Activated B cell treated with CpG ODN at 0.5 μM for 24 hours (primary cell): ENCODE data around the gene SLC25A29. TPM values are rescaled to one million over a fixed set of nuclear protein-coding genes. Genes with fewer than 3 reads are reported as not detected.

ENCODE experiments used
- ATAC-seq: fragments of 200-7000 bp; cut with Tn5 transposase; one replicate; pipeline ENCODE4 v1.10.0; 2021; ENCODE audit warnings: low read depth, mild to moderate bottlenecking, moderate library complexity
- CTCF ChIA-PET: fragments of 350-600 bp; sonication (Branson Sonifier 250); formaldehyde crosslinking; loops from one replicate; lab custom pipeline; 2021; ENCODE audit warnings: antibody characterized with exemption; lab: Charles Lee
- POLR2A ChIA-PET: fragments of 350-600 bp; sonication (Branson Sonifier 250); formaldehyde crosslinking; loops from one replicate; lab custom pipeline; 2021; ENCODE audit warnings: antibody characterized with exemption; lab: Charles Lee
- DNase-seq: peaks from one replicate; pipeline ENCODE4 v3.0.0; 2022
- H3K27ac Mint-ChIP-seq: one replicate; pipeline ENCODE4 v1.8.0; 2020; ENCODE audit warnings: mixed read lengths
- H3K27me3 Mint-ChIP-seq: one replicate; pipeline ENCODE4 v1.8.0; 2021; ENCODE audit warnings: mixed read lengths
- H3K36me3 Mint-ChIP-seq: one replicate; pipeline ENCODE4 v1.8.0; 2021; ENCODE audit warnings: low read depth, mixed read lengths
- H3K4me1 Mint-ChIP-seq: one replicate; pipeline ENCODE4 v1.8.0; 2021; ENCODE audit warnings: mixed read lengths
- H3K4me3 Mint-ChIP-seq: one replicate; pipeline ENCODE4 v1.8.0; 2020; ENCODE audit warnings: mild to moderate bottlenecking, mixed read lengths
- H3K9me3 Mint-ChIP-seq: one replicate; pipeline ENCODE4 v1.8.0; 2020; ENCODE audit warnings: mixed read lengths
- intact Hi-C: fragments of 100-400 bp; cut with micrococcal nuclease; formaldehyde crosslinking; loops from one replicate; pipeline ENCODE4 v1.15.1; 2024
- total RNA-seq: library from RNA; stranded (reverse); gene quantifications from 2 replicates; pipeline ENCODE4 v1.2.3, GENCODE V29; 2022
- TF ChIP-seq, protein P1 (sequence below): fragments of 200-600 bp; IDR thresholded peaks from one replicate; pipeline ENCODE4 v1.8.0; 2022; ENCODE audit warnings: antibody characterized with exemption, mild to moderate bottlenecking

Gene SLC25A29
- total RNA-seq, 1 donor from 2014 or later, result 28.8 TPM

DNA sequence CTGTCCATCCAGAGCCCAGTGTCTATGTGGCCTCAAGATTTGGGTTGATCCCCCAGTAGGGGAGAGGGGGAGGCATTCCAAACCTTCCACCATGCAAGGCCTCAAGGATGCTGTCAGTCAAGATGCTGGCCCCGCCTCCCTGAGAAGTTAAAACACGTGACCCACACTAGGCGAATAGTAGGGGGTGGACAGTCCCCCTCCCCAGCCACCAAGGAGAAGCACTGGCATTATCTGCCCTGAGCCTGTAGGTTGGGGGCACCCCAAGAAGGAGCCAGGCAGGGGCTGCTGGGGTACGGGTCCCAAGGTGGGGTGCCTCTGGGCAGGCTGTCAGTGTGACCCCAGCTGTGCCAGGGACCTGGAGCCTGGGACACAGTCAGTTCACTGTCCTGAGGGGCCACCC lies 2.3 kb downstream of the SLC25A29 start:
- Mint-ChIP-seq H3K27me3 (no peaks in the 10 kb centered on the region), H3K4me1 (peaks cover 23% of the 10 kb centered on the region), H3K27ac (no peak overlapping the region), H3K36me3 (no peaks in the 10 kb centered on the region), H3K9me3 (no peaks in the 10 kb centered on the region), H3K4me3 (no peak overlapping the region)
- TF ChIP-seq, protein P1, sequence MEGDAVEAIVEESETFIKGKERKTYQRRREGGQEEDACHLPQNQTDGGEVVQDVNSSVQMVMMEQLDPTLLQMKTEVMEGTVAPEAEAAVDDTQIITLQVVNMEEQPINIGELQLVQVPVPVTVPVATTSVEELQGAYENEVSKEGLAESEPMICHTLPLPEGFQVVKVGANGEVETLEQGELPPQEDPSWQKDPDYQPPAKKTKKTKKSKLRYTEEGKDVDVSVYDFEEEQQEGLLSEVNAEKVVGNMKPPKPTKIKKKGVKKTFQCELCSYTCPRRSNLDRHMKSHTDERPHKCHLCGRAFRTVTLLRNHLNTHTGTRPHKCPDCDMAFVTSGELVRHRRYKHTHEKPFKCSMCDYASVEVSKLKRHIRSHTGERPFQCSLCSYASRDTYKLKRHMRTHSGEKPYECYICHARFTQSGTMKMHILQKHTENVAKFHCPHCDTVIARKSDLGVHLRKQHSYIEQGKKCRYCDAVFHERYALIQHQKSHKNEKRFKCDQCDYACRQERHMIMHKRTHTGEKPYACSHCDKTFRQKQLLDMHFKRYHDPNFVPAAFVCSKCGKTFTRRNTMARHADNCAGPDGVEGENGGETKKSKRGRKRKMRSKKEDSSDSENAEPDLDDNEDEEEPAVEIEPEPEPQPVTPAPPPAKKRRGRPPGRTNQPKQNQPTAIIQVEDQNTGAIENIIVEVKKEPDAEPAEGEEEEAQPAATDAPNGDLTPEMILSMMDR, result no peak
- intact Hi-C loops, result loop anchor here (10.0 kb wide), 1 partner anchor 699 kb away; the partner anchor contains the start of gene CCDC85C
- CTCF ChIA-PET, result interaction anchor here (2.3 kb wide), 1 partner anchor 18 kb away, joined by 6 read pairs; no protein-coding TSS in a partner anchor
- POLR2A ChIA-PET, result interaction anchor here (1.4 to 1.7 kb wide), 2 partner anchors 9 to 18 kb away, joined by 3 to 4 read pairs; no protein-coding TSS in a partner anchor
- ATAC-seq, result no peak
- no peak for DNase-seq

DNA sequence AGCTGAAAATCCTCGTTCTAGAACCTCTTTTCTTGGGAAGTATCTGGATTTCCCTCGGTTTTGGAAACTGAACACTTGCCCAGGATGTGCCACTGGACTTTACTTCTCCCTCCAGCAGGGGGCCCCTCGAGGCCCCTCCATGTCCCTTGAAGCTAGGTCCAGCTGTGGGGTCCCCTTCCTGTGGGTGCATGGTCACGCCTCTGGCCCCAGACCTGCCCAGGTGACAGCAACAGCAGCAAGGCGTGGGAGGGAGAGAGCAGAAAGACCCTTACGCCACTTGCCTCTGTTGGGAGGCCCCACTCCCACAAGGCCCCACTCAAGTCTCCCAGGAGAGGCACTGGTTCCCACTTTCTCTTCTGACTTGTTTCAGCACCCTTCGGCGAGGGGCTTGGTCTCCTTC lies 3.1 kb downstream of the SLC25A29 start:
- Mint-ChIP-seq H3K4me3 (no peak overlapping the region), H3K4me1 (peaks cover 30% of the 10 kb centered on the region), H3K27ac (no peak overlapping the region), H3K36me3 (no peaks in the 10 kb centered on the region), H3K27me3 (no peaks in the 10 kb centered on the region), H3K9me3 (no peaks in the 10 kb centered on the region)
- ChIA-PET CTCF (interaction anchor here (2.3 kb wide), 1 partner anchor 17 kb away, joined by 6 read pairs; no protein-coding TSS in a partner anchor), POLR2A (interaction anchor here (1.0 to 1.7 kb wide), 3 partner anchors 9 to 18 kb away, joined by 3 to 4 read pairs (median 3); no protein-coding TSS in a partner anchor)
- DNase-seq, result no peak
- intact Hi-C loops, result loop anchor here (10.0 kb wide), 1 partner anchor 698 kb away; the partner anchor contains the start of gene CCDC85C
- TF ChIP-seq, protein P1, result no peak
- no peak for ATAC-seq

DNA sequence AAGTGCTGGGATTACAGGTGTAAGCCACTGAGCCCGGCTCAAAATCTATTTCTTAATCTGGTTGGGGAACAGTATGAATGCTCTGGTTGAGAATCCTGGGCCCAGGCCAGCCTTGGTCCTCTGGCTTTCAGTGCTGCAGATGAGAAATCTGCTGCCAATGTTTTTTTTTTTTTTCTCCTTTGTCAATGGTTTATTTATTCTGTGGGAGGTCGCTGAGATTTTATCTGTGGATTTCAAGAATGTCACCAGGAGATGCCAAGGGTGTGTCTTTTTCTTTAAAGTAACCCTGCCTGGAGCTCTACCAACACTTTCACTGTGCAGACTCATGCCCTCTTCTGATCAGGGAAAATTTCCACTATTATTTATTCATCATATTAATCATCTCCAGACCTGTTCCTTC lies 3.6 kb downstream of the SLC25A29 start:
- no peaks in the 10 kb centered on the region for H3K36me3 Mint-ChIP-seq
- peaks cover 34% of the 10 kb centered on the region for H3K4me1 Mint-ChIP-seq
- H3K9me3 Mint-ChIP-seq, result no peaks in the 10 kb centered on the region
- DNase-seq (no peak), ATAC-seq (no peak)
- ChIA-PET CTCF (interaction anchor here (2.3 kb wide), 1 partner anchor 17 kb away, joined by 6 read pairs; no protein-coding TSS in a partner anchor), POLR2A (interaction anchor here (1.0 to 1.4 kb wide), 2 partner anchors 9 to 11 kb away, joined by 3 read pairs; no protein-coding TSS in a partner anchor)
- H3K27ac Mint-ChIP-seq, result no peak overlapping the region
- TF ChIP-seq, protein P1, result no peak
- intact Hi-C loops, result loop anchor here (10.0 kb wide), 1 partner anchor 698 kb away; the partner anchor contains the start of gene CCDC85C
- no peak overlapping the region for H3K4me3 Mint-ChIP-seq
- no peaks in the 10 kb centered on the region for H3K27me3 Mint-ChIP-seq

DNA sequence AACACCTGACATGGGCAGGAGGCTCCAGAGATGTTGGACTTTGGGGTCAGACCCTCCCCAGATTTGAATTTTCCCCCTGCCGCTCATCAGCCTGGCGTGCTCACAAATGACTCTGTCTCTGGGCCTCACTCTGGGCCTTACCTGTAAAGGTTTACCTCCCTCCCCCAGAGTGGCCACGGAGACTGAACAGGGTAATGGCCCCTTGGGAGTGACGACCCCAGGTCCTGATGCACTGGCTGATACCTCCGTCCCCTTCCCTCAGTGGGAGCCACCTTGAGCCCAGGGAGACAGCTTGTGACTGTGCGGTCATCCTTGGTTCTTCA lies 7.0 kb downstream of the SLC25A29 start:
- intact Hi-C loops, result no loop called here
- CTCF ChIA-PET, result no interaction called here
- Mint-ChIP-seq H3K27me3 (no peaks in the 10 kb centered on the region), H3K4me1 (peaks cover 50% of the 10 kb centered on the region), H3K27ac (no peak overlapping the region), H3K36me3 (no peaks in the 10 kb centered on the region), H3K9me3 (no peaks in the 10 kb centered on the region), H3K4me3 (no peak overlapping the region)
- no peak for DNase-seq
- POLR2A ChIA-PET, result no interaction called here
- ATAC-seq, result no peak
- TF ChIP-seq, protein P1, result no peak

DNA sequence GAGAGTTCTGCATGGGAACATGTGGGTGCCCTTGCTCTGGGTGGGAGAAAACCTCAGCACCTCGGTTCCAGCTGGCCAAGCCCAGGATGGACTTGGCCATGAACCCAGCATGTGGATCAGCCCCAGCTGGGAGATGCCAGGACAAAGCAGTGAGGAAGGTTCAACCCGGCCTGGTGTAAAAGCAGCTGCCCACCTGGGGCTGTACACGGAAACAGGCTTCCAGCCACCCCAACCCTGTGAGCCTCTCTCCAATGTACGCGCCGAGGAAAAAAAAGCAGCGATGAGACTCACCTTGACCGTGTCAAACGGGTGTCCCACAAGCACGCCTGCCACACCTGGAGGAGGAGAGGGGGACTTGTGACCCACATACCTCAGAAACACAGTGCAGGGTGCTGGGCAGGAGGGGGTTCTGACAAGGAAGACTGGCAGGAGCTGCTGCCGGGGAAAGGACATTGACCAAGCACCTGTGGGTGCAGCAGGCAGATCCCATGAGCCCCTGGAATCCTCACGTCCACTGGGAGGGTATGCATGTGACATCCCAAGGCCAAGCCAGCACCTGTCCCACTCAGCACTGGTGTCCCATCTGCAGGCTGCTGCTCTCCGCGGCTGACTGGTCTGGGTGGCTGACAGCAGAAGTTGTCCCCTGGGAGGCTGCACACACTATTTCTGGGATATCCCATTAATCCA lies 7.5 kb downstream of the SLC25A29 start:
- no peak overlapping the region for H3K4me3 Mint-ChIP-seq
- no peak for ATAC-seq
- ChIA-PET POLR2A (interaction anchor here (1.1 kb wide), 1 partner anchor 9 kb away, joined by 4 read pairs; no protein-coding TSS in a partner anchor), CTCF (no interaction called here)
- TF ChIP-seq, protein P1, result no peak
- DNase-seq, result no peak
- no peak overlapping the region for H3K27ac Mint-ChIP-seq
- no peaks in the 10 kb centered on the region for H3K9me3 Mint-ChIP-seq
- no peaks in the 10 kb centered on the region for H3K27me3 Mint-ChIP-seq
- intact Hi-C loops, result no loop called here
- H3K4me1 Mint-ChIP-seq, result peaks cover 54% of the 10 kb centered on the region
- H3K36me3 Mint-ChIP-seq, result no peaks in the 10 kb centered on the region
